Smooth muscle cell (in vitro differentiated cells): ENCODE results near the gene MTX1. TPM values are rescaled to one million over a fixed set of nuclear protein-coding genes. Genes with fewer than 3 reads are reported as not detected.

ENCODE experiments used
- DNase-seq: peaks from one replicate; lab custom pipeline; 2025; ENCODE audit not compliant: unreplicated experiment; lab: John Stamatoyannopoulos, UW
- H2AFZ ChIP-seq: fragments of 200-600 bp; sonication (generic); 2 replicates; pipeline ENCODE4 v1.6.0; 2016; ENCODE audit warnings: antibody characterized with exemption, low read depth, mild to moderate bottlenecking
- H3F3A ChIP-seq: fragments of 200-600 bp; sonication (generic); 2 replicates; pipeline ENCODE4 v1.6.0; 2017; ENCODE audit warnings: antibody characterized with exemption, low read depth
- H3K27ac ChIP-seq: fragments of 200-600 bp; sonication (generic); 2 replicates; pipeline ENCODE4 v1.5.1; 2016; ENCODE audit warnings: low read depth, mild to moderate bottlenecking
- H3K27me3 ChIP-seq: fragments of 200-600 bp; sonication (generic); 2 replicates; pipeline ENCODE4 v1.6.1; 2016; ENCODE audit warnings: low read depth, mild to moderate bottlenecking
- H3K36me3 ChIP-seq: fragments of 200-600 bp; sonication (generic); 2 replicates; pipeline ENCODE4 v1.5.1; 2016; ENCODE audit warnings: low read depth
- H3K4me1 ChIP-seq: fragments of 200-600 bp; sonication (generic); 2 replicates; pipeline ENCODE4 v1.5.1; 2016; ENCODE audit warnings: low read depth
- H3K4me2 ChIP-seq: fragments of 200-600 bp; sonication (generic); 2 replicates; pipeline ENCODE4 v1.6.0; 2016; ENCODE audit warnings: mild to moderate bottlenecking
- H3K4me3 ChIP-seq: fragments of 200-600 bp; sonication (generic); 2 replicates; pipeline ENCODE4 v1.5.1; 2016; ENCODE audit warnings: mild to moderate bottlenecking
- H3K79me2 ChIP-seq: fragments of 200-600 bp; sonication (generic); 2 replicates; pipeline ENCODE4 v1.6.0; 2016; ENCODE audit warnings: low read depth, mild to moderate bottlenecking
- H3K9ac ChIP-seq: fragments of 200-600 bp; sonication (generic); 2 replicates; pipeline ENCODE4 v1.6.0; 2016; ENCODE audit warnings: low read depth
- H3K9me3 ChIP-seq: fragments of 200-600 bp; sonication (generic); replicated peaks from 2 replicates; pipeline ENCODE4 v1.5.1; 2016; ENCODE audit warnings: low read depth
- H4K20me1 ChIP-seq: fragments of 200-600 bp; sonication (generic); 2 replicates; pipeline ENCODE4 v1.6.0; 2016; ENCODE audit warnings: low read depth
- WGBS: methylation state at CpG from one replicate; pipeline ENCODE4 v1.1.7; 2016; ENCODE audit warnings: low lambda C conversion rate; 5-methylcytosine and 5-hydroxymethylcytosine counted together
- polyA plus RNA-seq: library from polyadenylated mRNA; unstranded; fragments of >200 nt; fragmentation: Nextera tagmentation; extraction: Ambion mirVana; gene quantifications from 2 replicates; pipeline ENCODE4 v1.2.1, GENCODE V29; 2016
- total RNA-seq: library from RNA; depleted of rRNA; stranded (reverse); fragments of >200 nt; gene quantifications from 2 replicates; pipeline ENCODE4 v1.2.3, GENCODE V29; 2014
- TF ChIP-seq, protein P1 (sequence below): fragments of 200-600 bp; sonication (generic); IDR thresholded peaks from 2 replicates; pipeline ENCODE4 v1.5.1; 2017; ENCODE audit warnings: borderline replicate concordance, mild to moderate bottlenecking, antibody characterized with exemption; ENCODE audit not compliant: insufficient read depth, poor library complexity, severe bottlenecking

MTX1 gene
- total and polyA plus RNA-seq, 2 experiments from 2014 or later, result 45.2 to 109 TPM

DNA sequence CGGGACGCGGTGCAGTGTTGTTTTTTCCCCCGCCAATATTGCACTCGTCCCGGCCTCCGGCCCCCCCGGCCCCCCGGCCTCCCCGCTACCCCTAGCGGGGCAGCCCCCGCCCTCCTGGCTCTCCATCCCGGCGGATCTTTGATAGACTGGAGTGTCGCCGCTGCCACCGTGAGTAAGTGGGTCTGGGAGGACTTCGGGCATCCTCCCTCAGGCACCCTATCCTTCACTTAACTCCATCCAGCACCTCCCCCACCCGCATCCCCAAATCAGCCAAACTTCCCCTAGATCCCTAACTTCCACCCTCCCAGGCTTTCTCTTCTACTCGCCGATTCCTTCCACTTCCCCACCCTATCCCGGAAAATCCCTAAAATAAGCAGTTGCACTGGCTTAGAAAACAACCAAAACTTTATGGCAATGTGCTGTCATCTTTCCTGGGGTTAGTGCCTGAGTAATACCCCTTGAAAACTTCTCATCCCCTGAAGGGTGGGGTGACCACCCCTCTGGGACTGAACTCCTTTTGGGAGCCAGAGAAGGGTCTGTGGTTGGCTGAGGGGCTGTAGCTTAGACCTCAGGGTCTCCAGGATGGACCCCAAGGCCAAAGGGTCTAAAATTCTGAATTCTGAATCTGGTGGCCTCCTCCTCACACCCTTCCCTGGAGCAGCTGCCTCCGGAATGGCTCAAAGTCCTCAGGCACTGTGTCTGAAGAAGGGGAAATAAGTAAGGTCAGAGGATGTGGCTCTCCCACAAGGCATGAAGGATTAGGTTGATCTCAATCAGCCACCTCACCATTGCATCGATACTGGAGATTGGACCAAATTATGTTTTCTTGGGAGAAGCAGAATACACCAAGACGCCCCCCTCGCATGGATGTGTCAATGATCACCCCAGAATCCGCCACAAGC, 13.0 kb upstream of the MTX1 start:
- TF ChIP-seq, protein P1, sequence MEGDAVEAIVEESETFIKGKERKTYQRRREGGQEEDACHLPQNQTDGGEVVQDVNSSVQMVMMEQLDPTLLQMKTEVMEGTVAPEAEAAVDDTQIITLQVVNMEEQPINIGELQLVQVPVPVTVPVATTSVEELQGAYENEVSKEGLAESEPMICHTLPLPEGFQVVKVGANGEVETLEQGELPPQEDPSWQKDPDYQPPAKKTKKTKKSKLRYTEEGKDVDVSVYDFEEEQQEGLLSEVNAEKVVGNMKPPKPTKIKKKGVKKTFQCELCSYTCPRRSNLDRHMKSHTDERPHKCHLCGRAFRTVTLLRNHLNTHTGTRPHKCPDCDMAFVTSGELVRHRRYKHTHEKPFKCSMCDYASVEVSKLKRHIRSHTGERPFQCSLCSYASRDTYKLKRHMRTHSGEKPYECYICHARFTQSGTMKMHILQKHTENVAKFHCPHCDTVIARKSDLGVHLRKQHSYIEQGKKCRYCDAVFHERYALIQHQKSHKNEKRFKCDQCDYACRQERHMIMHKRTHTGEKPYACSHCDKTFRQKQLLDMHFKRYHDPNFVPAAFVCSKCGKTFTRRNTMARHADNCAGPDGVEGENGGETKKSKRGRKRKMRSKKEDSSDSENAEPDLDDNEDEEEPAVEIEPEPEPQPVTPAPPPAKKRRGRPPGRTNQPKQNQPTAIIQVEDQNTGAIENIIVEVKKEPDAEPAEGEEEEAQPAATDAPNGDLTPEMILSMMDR, result no peak
- Histone ChIP-seq H3K4me3 (peak overlapping the region; percentile 58), H3K9ac (peak overlapping the region; percentile 81), H3K27me3 (no peaks in the 10 kb centered on the region), H4K20me1 (no peaks in the 10 kb centered on the region), H3F3A (peaks cover 3% of the 10 kb centered on the region), H3K27ac (peak overlapping the region; percentile 80), H3K9me3 (no peaks in the 10 kb centered on the region), H3K4me2 (peak overlapping the region; percentile 88), H3K4me1 (peaks cover 18% of the 10 kb centered on the region), H3K36me3 (no peaks in the 10 kb centered on the region), H3K79me2 (no peaks in the 10 kb centered on the region), H2AFZ (no peak overlapping the region)
- 20% methylated on average over 12 of the region's 27 CpGs for WGBS
- no peak for DNase-seq

DNA sequence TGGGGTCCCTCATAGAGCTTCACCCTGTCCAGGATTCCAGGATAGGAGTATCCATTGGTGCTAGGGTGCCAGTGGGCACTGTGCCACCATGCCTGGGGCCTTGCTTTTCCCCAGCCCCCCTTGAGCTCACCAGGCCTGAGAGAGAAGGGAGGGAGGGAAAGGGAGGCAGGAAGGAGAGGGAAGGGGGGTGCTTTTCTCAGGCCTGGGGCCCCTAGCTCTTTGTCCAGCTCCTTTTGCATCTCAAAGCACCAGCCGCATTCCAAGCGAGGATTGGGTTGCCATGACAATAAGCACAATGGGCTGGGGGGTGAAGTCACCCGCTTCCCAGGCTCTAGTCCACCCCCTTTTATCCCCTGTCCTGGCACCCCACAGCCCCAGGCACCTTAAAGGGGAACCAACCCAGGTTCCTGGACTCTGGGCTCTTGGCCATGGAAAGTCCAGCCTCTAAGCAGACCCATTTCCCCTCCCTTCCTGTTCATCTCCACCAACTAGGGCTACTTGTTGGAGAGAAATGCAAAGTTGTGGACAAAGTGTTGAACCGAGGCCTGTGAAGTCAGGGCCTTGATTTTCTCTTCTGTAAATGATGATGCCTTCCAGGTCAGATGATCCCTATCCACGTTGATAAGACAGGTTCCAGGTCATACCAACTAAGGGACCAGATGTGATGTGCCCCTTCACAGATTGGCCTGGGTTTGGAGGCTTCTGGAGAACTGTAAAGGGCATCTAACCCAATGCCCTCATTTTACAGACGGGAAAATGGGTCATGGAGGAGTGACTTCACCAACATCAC, 12.2 kb upstream of the MTX1 start:
- no peak overlapping the region for H3K27ac ChIP-seq
- no peak for DNase-seq

DNA sequence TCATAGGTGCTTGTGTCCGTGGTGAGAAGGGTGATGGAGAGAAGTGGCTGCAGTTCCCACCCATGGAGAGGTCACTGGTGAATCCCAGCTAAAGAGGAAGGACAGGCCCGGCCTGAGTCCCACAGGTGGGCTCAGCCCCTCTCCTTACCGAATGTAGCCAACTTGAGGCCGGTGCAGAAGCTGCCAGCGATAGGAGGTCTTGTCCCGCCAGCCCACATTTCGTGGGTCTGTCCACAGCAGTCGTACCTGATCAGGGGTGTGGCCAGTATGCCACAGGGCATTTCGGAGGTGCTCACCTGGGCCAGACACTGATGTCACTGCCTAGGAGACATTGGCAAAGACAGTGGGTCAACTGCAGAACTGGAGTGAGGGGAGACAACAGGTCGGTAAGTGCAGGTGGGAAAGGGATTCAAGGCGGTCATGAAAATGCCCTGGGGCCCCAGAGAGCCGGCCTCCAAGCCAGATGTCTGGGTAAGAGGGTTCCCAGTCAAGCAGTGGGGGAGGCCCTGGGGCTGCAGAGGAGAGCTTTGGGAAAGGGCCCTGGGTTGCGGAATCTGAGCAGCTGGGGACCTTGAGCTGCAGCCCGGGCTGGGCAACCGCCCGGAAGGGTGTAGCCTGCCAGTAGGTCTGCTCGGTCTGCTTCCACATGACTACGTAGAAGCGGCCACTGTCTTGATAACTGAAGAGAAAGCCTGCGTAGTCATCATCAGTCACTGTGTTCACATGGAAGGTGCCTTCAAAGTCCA, 11.4 kb upstream of the MTX1 start:
- WGBS, result 92% methylated on average over 20 of the region's 20 CpGs
- no peak overlapping the region for H3K4me3 ChIP-seq
- no peak overlapping the region for H3K9ac ChIP-seq
- no peaks in the 10 kb centered on the region for H3K27me3 ChIP-seq
- no peak overlapping the region for H3K27ac ChIP-seq
- DNase-seq, result no peak
- no peaks in the 10 kb centered on the region for H4K20me1 ChIP-seq
- H3F3A ChIP-seq, result peaks cover 3% of the 10 kb centered on the region
- peaks cover 18% of the 10 kb centered on the region for H3K4me1 ChIP-seq
- TF ChIP-seq, protein P1, result no peak
- no peak overlapping the region for H2AFZ ChIP-seq
- H3K79me2 ChIP-seq, result no peaks in the 10 kb centered on the region
- H3K9me3 ChIP-seq, result no peaks in the 10 kb centered on the region
- H3K4me2 ChIP-seq, result no peak overlapping the region
- H3K36me3 ChIP-seq, result no peaks in the 10 kb centered on the region

More for the DNA sequence above, 12.2 kb upstream of the MTX1 start:
- Histone ChIP-seq H3K4me1 (peaks cover 18% of the 10 kb centered on the region), H3F3A (peaks cover 3% of the 10 kb centered on the region), H3K9ac (no peak overlapping the region), H3K27me3 (no peaks in the 10 kb centered on the region), H3K4me3 (no peak overlapping the region), H3K36me3 (no peaks in the 10 kb centered on the region), H3K9me3 (no peaks in the 10 kb centered on the region), H3K4me2 (no peak overlapping the region), H4K20me1 (no peaks in the 10 kb centered on the region), H3K79me2 (no peaks in the 10 kb centered on the region), H2AFZ (no peak overlapping the region)
- TF ChIP-seq, protein P1, result no peak
- 70% methylated on average over 6 of the region's 6 CpGs for WGBS
